NCI-H1105 treated with DMSO at 0.1 percent for 48 hours (cell line): ENCODE measurements around the gene TAC3.
"Not testable (repeated sequence)": the region's sequence is repeated elsewhere in the genome, so short reads cannot be mapped to it uniquely, and the experiment has no call there.

ENCODE experiments used
- DNase-seq: peaks from one replicate; lab custom pipeline; 2025; lab: John Stamatoyannopoulos, UW

TAC3 gene

GRCh38 chr12:56982578-56983236 is 33.6 kb downstream of the TAC3 start:
- not testable (repeated sequence) for DNase-seq

- DNase-seq: no peak
These were observed 35.3 kb downstream of the TAC3 start for GRCh38 chr12:56980941-56981530.

GRCh38 chr12:56980268-56980667 is 36.1 kb downstream of the TAC3 start:
- no peak for DNase-seq

GRCh38 chr12:56979628-56980027 is 36.7 kb downstream of the TAC3 start:
- DNase-seq: no peak

- DNase-seq: no peak
These were observed 37.8 kb downstream of the TAC3 start for GRCh38 chr12:56978397-56979138.

- not testable (repeated sequence) for DNase-seq
These were observed 39.0 kb downstream of the TAC3 start for GRCh38 chr12:56977361-56977760.

GRCh38 chr12:56974224-56974623 is 42.1 kb downstream of the TAC3 start:
- not testable (repeated sequence) for DNase-seq

GRCh38 chr12:56968910-56969309 is 47.4 kb downstream of the TAC3 start:
- not testable (repeated sequence) for DNase-seq

GRCh38 chr12:56965997-56966642 is 50.2 kb downstream of the TAC3 start:
- not testable (repeated sequence) for DNase-seq

GRCh38 chr12:56965124-56965523 is 51.2 kb downstream of the TAC3 start:
- DNase-seq: not testable (repeated sequence)

GRCh38 chr12:56963557-56963956 is 52.8 kb downstream of the TAC3 start:
- DNase-seq: not testable (repeated sequence)

- DNase-seq: not testable (repeated sequence)
These were observed 54.1 kb downstream of the TAC3 start for GRCh38 chr12:56962247-56962646.
